Measurements from ENCODE around the gene CLK3.

- TF ChIP-seq SIN3A (IDR thresholded peaks at IDR 0.05; ENCODE audit: borderline replicate concordance, insufficient read depth, low read length) (no peak), REST (IDR thresholded peaks at IDR 0.05; ENCODE audit: insufficient read depth in 1 of 2, low read depth in 2 of 2, low read length in 2 of 2) (no peak), TAF1 (IDR thresholded peaks at IDR 0.05; ENCODE audit: borderline replicate concordance, insufficient read depth, low read length) (no peak), POLR2AphosphoS5 (IDR thresholded peaks at IDR 0.05; ENCODE audit: low read depth, low read length) (no peak)
Observed at GRCh38 chr15:74585191-74585590, 30.4 kb upstream of the CLK3 start.
